ENCODE data around the gene TCEA2. TPM values are rescaled to one million over a fixed set of nuclear protein-coding genes. Genes with fewer than 3 reads are reported as not detected.
A peak's percentile ranks its signal among the peaks of the same experiment; 100 is the strongest.

Gene TCEA2
- polyA plus RNA-seq, 5 donors, result 55.7 to 102 (median 79.6) TPM

DNA sequence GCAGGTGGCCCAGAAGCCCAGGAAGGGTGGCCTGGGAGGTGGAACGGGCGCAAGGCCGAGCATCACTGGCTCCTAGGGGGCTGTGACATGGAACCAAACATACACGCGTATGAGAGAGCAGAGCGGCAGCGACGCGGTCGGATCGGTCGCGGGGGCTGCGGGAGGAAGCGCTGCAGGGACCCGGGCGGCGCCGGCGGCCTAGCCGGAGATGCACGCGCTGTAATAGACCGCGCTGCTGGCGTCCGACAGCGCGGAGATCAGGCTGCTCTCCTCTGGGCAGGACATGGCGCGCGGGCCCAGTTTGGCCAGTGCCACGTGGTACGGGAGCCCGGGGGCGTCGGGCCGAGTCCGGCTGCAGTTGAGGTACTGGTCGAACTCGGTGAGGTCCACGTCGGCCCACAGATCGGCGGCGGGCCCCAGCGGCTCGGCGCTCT is 15.0 kb upstream of the TCEA2 start:
- DNase-seq, result no peak

DNA sequence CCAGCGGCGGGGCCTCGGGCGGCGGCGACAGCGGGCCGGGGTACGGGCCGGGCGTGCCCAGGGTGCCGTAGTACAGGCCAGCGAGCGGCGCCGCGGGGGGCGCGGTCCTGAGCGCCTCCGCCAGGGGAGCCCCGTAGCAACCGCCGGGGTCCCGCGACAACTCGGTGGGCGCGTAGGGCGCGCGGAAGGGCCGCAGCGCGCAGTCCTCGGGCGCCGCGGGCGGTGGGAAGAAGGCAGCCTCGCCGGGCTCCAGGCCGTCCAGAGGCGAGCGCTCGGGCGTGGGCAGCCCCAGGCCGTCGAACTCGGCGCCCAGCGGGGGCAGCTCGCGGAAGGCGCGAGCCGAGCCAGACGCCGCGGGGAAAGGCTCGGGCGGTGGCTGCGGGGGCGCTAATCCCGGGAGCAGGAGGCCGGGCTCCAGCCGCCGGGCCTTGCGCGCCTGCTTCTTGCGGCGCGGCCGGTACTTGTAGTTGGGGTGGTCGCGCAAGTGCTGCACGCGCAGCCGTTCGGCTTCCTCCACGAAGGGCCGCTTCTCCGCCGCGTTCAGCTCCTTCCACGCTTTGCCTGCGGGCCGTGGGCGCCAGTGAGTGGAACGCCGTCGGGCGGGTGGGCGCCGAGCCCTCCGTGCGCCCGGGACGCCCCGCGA is 14.5 kb upstream of the TCEA2 start:
- DNase-seq, result no peak

GRCh38 chr20:64049060-64049877 is 13.7 kb upstream of the TCEA2 start, which contains the start of gene SOX18:
SOX18 (minus strand) TSS chr20:64049639; CDS start chr20:64049516, 123 bp downstream.
- no peak for DNase-seq

DNA sequence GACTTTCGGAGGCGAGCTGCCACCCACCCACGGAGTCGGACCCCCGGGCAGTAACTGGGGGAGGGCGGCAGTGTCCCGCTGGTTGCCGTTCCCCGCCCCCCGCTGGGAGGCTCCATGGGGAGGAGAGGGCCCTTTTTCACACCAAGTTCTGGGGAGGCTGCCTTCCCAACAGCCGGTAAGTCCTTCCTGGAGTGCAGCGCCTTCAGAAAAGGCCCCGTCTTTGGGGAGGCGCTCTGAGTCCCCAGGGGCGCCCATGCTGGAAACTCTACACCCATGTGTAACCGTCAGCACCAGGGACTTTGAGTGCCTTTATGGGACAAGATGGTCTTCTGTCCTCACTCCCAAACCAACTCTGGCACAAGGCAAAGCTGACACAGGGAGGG is 13.1 kb upstream of the TCEA2 start:
- DNase-seq, result peak; percentile 65 to 69

DNA sequence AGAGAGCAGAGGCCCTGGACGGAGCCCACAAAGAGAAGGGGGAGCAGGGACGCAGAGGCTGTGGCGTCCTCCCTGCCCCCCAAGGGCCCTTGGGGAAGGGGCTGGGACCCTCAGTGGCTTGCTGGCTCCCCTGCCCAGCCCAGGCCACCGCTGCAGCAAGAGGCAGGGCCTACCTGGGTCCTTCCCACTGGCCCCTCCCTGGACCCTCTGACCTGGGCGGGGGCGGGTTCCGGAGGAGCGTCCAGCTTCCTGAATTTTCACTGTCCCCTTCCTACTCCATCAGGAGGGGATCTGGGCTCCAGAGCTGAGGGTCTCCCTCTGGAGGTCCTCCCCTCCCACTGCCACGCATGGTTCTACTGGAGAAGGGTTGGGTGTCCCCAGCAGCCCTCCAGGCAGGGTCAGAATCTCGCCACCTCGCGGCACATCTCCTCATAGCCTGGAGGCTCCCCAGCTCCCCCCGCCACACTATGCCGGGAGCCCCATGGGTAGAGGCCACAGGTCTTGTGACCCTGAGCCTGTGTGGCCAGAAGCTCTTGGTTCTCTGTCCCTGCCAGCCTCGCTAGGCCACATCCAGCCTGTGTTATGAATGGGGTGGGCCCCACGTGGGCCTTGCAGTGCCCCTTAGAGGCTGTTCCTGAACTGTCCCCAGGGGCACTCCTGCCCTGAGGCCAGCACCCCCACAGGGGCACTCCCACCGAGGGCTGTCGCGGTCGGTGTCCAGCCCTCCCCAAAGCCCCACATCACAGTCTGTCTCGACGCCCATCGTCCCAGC is 12.6 kb upstream of the TCEA2 start:
- DNase-seq, result no peak

DNA sequence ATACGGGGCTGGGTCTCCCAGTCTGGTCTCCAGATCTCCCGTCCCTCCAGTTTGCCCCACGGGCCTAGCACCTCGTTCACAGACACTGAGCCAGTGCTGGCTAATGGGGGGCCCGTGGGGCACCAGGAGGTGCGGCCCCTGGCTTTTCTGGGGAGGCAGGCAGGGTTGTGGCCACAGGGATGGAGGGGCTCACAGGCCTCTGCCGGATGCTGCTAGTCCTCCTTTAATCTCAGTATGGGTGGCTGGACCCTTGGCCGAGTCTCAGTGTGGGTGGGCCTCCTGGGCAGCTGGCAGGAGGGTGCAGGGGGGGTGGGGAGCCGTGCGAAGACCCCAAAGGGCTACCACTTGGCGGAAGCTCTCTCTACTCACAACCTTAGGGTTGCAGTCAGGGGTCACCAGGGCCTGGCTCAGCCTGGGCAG is 12.0 kb upstream of the TCEA2 start:
- DNase-seq, result no peak

GRCh38 chr20:64051561-64052325 is 11.3 kb upstream of the TCEA2 start:
- no peak for DNase-seq

GRCh38 chr20:64052326-64052722 is 10.7 kb upstream of the TCEA2 start:
- DNase-seq, result no peak

DNA sequence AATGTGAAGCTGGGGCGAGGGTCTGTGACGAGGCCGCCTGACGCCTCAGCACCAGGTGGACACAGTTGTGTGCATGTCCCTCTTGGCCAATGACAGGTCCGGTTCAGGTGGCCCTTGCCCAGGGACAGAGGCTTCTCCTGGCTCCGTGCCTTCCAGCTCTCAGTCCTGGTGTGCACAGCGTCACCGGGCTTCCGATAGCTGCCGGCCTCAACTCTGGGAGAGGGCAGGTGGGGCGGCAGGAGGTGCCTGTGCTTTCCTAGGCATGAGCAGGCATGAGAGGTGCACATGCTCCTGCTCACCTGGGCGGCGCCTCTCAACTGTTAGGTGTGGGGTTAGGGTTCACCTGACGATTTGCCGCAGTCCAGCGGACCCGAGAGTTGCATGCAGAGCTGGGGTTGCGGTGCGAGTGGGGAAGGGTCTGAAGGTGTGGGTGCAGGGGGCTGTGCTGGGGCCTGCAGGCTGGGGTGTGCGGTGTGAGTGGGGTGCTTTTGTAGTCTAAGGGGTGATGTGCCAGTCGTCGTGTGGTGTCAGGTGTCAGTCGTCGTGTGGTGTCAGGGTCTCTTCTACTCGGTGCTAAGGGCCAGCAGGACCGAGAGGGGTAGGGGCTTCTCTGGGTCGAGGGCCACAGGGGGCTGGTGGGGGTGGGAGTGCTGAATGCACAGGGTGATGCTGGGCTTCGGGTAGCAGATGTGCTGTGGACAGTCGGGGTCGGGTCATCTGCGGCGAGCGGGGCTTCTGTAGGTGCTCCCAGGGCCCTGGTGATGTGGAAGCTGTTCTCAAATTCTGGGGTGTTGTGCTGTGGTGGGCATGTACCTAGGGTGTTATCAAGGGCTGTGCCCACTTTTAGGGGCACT is 9.8 kb upstream of the TCEA2 start:
- no peak for DNase-seq

DNA sequence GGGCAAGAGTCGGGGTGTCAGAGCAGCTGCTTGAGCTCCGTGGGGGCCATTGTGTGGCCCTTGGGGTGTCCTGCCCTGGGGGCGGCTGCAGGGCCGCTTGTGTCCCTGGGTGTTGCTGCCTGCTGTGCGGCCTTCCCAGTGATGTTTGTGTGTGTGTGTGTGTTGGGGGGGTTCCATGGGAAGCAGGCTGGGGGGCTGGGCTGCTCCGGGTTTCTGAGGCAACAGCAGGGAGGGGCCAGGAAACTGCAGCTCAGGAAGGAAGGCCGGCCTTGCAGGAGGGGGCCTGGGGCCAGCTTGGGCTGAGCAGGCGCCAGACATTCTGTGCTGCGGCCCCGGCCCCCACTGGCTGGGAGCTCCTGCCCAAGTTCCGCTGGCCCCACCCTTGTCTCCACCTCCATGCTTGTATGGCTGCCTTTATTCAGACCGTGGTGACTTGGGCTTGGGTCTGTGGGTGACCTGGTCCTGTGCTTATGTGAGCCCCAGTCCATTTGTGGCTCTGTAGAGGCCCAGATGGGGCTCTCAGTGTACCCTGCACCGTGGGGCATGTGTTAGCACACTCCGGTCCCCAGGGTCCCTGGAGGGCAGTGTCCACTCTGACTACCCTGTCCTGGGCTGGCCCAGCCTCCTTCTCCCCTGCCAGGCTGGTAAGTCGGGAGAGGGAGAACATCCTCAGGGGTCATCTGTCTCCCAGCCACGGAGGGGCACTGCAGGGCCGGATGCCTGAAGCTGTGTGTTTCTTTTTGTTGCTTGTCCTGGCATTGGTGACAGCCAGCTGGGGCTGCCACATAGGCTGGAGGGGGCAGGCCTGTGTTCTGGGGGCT is 8.9 kb upstream of the TCEA2 start:
- peak; percentile 83 to 85 for DNase-seq

- no peak for DNase-seq
Measured at GRCh38 chr20:64055396-64055892, 7.6 kb upstream of the TCEA2 start.

GRCh38 chr20:64055893-64056638 is 6.9 kb upstream of the TCEA2 start:
- DNase-seq, result peak in 1 of 2 donors; percentile 61

DNA sequence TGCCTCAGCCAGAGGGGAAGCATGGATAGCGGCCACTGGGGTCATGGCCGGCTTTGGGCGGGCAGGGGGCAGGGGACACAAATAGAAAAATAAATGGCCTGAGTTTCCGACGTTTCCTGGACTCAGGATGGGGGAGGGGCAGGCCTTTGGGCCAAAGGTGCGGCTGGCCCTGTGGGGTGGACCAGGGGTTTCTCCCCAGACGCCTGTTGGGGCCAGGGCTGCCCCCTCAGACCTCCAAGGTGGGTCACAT is 6.4 kb upstream of the TCEA2 start:
- DNase-seq, result no peak

DNA sequence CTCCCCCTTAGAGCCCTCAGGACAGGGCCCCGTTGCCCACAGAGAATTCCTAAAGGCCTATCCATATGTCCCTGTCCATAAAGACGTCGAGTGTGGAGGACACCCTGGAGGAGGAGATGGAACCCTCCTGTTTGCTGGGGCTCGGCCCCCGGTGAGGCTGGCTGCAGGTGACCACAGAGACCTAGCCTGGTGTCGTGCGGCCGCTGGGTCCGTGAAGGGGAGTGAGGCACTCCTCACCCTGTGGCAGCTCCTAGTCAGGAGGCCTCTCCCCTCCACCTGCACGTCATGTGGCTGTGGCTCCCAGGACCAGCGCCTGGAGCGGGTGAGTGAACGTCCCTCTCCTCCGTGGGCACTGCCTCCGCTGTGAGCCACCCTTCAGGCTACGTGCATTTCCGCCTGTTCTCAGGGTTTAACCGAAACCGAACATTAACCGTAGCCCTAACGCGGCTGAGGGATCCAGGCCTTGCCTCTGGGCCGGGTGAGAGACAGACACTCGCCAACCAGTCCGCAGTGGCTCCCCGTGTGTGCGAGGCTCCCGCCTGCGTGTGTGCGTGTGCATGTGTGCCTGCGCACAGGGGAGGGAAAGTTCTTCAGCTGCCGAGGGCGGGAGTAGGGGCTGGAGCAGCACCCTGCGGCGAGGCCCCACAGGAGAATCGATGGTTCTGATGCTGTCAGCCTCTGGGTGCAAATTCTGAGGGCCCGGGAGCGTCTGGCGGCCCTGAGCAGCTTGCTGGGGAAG is 5.9 kb upstream of the TCEA2 start:
- no peak for DNase-seq

GRCh38 chr20:64057628-64058498 is 5.1 kb upstream of the TCEA2 start:
- DNase-seq, result no peak

GRCh38 chr20:64058536-64058935 is 4.5 kb upstream of the TCEA2 start:
- DNase-seq, result no peak

- no peak for DNase-seq
Measured at GRCh38 chr20:64062276-64062595, 762 bp upstream of the TCEA2 start.
